B cell (primary cell): ENCODE results near the gene ZDHHC19. TPM values are rescaled to one million over a fixed set of nuclear protein-coding genes. Genes with fewer than 3 reads are reported as not detected.

Experiments used
- ATAC-seq: fragments of 200-7000 bp; cut with Tn5 transposase; one replicate; pipeline ENCODE4 v1.10.0; 2021; ENCODE audit warnings: low read depth, mild to moderate bottlenecking, moderate number of reproducible peaks, moderate library complexity
- CTCF ChIA-PET: fragments of 350-600 bp; sonication (Branson Sonifier 250); formaldehyde crosslinking; loops from one replicate; lab custom pipeline; 2021; ENCODE audit warnings: antibody characterized with exemption, inconsistent platforms; lab: Charles Lee
- POLR2A ChIA-PET: fragments of 350-600 bp; sonication (Branson Sonifier 250); formaldehyde crosslinking; loops from one replicate; lab custom pipeline; 2021; ENCODE audit warnings: antibody characterized with exemption; lab: Charles Lee
- DNase-seq: peaks from one replicate; pipeline ENCODE4 v3.0.0; 2013
- H2AFZ ChIP-seq: 2 replicates; pipeline ENCODE4 v1.6.1; 2012; ENCODE audit warnings: mild to moderate bottlenecking, low read depth, low read length; ENCODE audit not compliant: insufficient read depth, poor library complexity, severe bottlenecking
- H3K27ac ChIP-seq, 2 donors: 1 replicate in 1 of 2; 2 replicates in 1 of 2; pipeline ENCODE4 v1.5.1; 2012 to 2013; ENCODE audit warnings: low read length in 2 of 2, mild to moderate bottlenecking in 2 of 2, moderate library complexity in 1 of 2
- H3K27me3 ChIP-seq, 4 experiments: fragments of 200-600 bp in 1 of 4; sonication (generic) in 1 of 4; replicated peaks in 1 of 4; 1 replicate in 2 of 4; 2 replicates in 2 of 4; pipeline versions ENCODE4 v1.6.1 to v1.7.0; 2013 to 2016; ENCODE audit warnings: low read length in 3 of 4, mild to moderate bottlenecking in 2 of 4, mixed read lengths in 1 of 4, moderate library complexity in 1 of 4; ENCODE audit not compliant: insufficient read depth in 4 of 4, control insufficient read depth in 3 of 4; ENCODE audit errors: control extremely low read depth in 1 of 4
- H3K36me3 ChIP-seq, 2 experiments: replicated peaks in 1 of 2; 1 replicate in 1 of 2; 2 replicates in 1 of 2; pipeline versions ENCODE4 v1.6.1 to v1.7.1; 2013; ENCODE audit warnings: low read length in 1 of 2; ENCODE audit not compliant: insufficient read depth in 2 of 2, control insufficient read depth in 1 of 2; ENCODE audit errors: control extremely low read depth in 1 of 2, extremely low read depth in 1 of 2
- H3K4me1 ChIP-seq, 2 donors: fragments of 200-600 bp in 1 of 2; sonication (generic) in 1 of 2; 1 replicate in 1 of 2; 2 replicates in 1 of 2; pipeline versions ENCODE4 v1.5.1 to v1.6.1; 2013 to 2017; ENCODE audit warnings: low read length in 2 of 2; ENCODE audit not compliant: control insufficient read depth in 2 of 2, insufficient read depth in 2 of 2
- H3K4me2 ChIP-seq: replicated peaks from 2 replicates; pipeline ENCODE3; 2012; ENCODE audit warnings: mild to moderate bottlenecking, low read depth, low read length; ENCODE audit not compliant: poor library complexity, severe bottlenecking
- H3K4me3 ChIP-seq, 5 experiments: fragments of 200-600 bp in 1 of 5; sonication (generic) in 1 of 5; 1 replicate in 3 of 5; 2 replicates in 2 of 5; pipeline versions ENCODE4 v1.5.1 to v1.7.0; 2011 to 2016; ENCODE audit warnings: low read length in 4 of 5, mild to moderate bottlenecking in 4 of 5, low read depth in 2 of 5, control low read depth in 1 of 5, moderate library complexity in 1 of 5; ENCODE audit not compliant: insufficient read depth in 1 of 5; ENCODE audit errors: control extremely low read depth in 1 of 5, extremely low read depth in 1 of 5
- H3K79me2 ChIP-seq: fragments of 200-600 bp; sonication (generic); one replicate; pipeline ENCODE4 v1.6.0; 2016; ENCODE audit warnings: low read length; ENCODE audit not compliant: control insufficient read depth, insufficient read depth
- H3K9ac ChIP-seq: fragments of 200-600 bp; sonication (generic); 2 replicates; pipeline ENCODE4 v1.6.1; 2017; ENCODE audit warnings: mild to moderate bottlenecking, low read length, moderate library complexity
- H3K9me3 ChIP-seq, 3 donors: one replicate each; pipeline versions ENCODE4 v1.6.1 to v1.7.1; 2013; ENCODE audit warnings: low read length in 2 of 3; ENCODE audit not compliant: control insufficient read depth in 2 of 3, insufficient read depth in 1 of 3; ENCODE audit errors: control extremely low read depth in 1 of 3
- H4K20me1 ChIP-seq: 2 replicates; pipeline ENCODE4 v1.6.0; 2012; ENCODE audit warnings: mild to moderate bottlenecking, low read length; ENCODE audit not compliant: insufficient read depth, control insufficient read depth, poor library complexity, severe bottlenecking
- H3K27ac Mint-ChIP-seq: one replicate; pipeline ENCODE4 v1.8.0; 2021; ENCODE audit warnings: mixed read lengths
- H3K27me3 Mint-ChIP-seq: one replicate; pipeline ENCODE4 v1.8.0; 2021; ENCODE audit warnings: mixed read lengths
- H3K4me1 Mint-ChIP-seq: one replicate; pipeline ENCODE4 v1.8.0; 2021; ENCODE audit warnings: mixed read lengths
- H3K4me3 Mint-ChIP-seq: one replicate; pipeline ENCODE4 v1.8.0; 2021; ENCODE audit warnings: mixed read lengths
- H3K9me3 Mint-ChIP-seq: one replicate; pipeline ENCODE4 v1.8.0; 2022; ENCODE audit warnings: mixed read lengths; ENCODE audit not compliant: insufficient read depth
- CTCF ChIP-seq: fragments of 200-600 bp; IDR thresholded peaks from one replicate; pipeline ENCODE4 v1.8.0; 2022; ENCODE audit warnings: antibody characterized with exemption, mild to moderate bottlenecking
- EZH2 ChIP-seq: IDR thresholded peaks from 2 replicates; pipeline ENCODE4 v1.6.1; 2012; ENCODE audit warnings: borderline replicate concordance, low read depth, mild to moderate bottlenecking, moderate library complexity, low read length; ENCODE audit not compliant: insufficient read depth, poor library complexity, severe bottlenecking
- WGBS: methylation state at CpG from one replicate; pipeline ENCODE4 v1.1.5; 2013; ENCODE audit warnings: missing lambda C conversion rate; ENCODE audit not compliant: insufficient coverage; 5-methylcytosine and 5-hydroxymethylcytosine counted together
- intact Hi-C: fragments of 100-400 bp; cut with micrococcal nuclease; formaldehyde crosslinking; loops from one replicate; pipeline ENCODE4 v1.10.0; 2022
- polyA plus RNA-seq: library from polyadenylated mRNA; depleted of rRNA; stranded (reverse); fragments of >200 nt; gene quantifications from 2 replicates; pipeline ENCODE4 v1.2.3, GENCODE V29; 2012
- total RNA-seq, 2 donors: library from RNA; stranded (reverse); fragments of 120-200 nt in 1 of 2; gene quantifications; 1 replicate in 1 of 2; 2 replicates in 1 of 2; pipeline versions ENCODE4 v1.2.3 to v1.2.4, GENCODE V29; 2013 to 2022

The ZDHHC19 gene
- total and polyA plus RNA-seq, 2 donors (not counting 1 experiment from before 2014, with no cell fraction given): 0.91 to 6.0 TPM

DNA sequence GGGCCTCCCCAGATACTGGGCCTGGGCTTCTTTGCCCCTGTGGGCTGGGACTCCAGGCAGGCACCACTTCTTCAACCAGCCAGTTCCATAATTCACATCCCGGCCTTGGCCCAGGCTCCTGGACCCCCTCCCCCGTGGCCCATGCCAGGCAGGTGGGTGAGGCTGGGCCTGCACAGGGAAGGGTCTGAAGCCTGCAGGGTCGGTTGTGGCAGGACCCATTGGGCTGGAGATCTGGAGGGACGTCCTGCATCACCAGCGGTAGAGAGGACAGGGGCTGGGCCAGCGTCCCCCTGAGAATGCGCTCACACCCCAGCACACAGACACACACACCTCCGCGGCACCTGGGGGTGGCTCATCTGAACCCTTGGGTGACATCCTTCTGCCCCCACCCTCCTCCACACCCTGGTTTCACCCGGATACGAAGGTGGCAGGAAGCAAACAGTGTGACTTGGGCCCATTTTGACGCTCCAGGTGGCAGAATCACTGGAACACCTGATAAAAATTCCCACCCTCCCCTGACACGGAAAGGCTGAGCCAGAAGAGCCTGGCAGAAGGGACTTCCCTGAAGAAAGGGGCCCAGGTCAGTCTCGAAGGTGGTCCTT, 15.4 kb downstream of the ZDHHC19 start:
- H2AFZ ChIP-seq: no peak overlapping the region
- Mint-ChIP-seq H3K4me3 (no peak overlapping the region), H3K9me3 (no peaks in the 10 kb centered on the region), H3K27ac (no peak overlapping the region), H3K27me3 (no peaks in the 10 kb centered on the region), H3K4me1 (peaks cover 23% of the 10 kb centered on the region)
- H3K27ac ChIP-seq: peak overlapping the region in 1 of 2 donors; percentile 4
- no peaks in the 10 kb centered on the region for H3K36me3 ChIP-seq
- no peaks in the 10 kb centered on the region for H3K27me3 ChIP-seq
- WGBS: 91% methylated on average over 14 of the region's 14 CpGs
- POLR2A ChIA-PET: interaction anchor here (1.4 kb wide), 1 partner anchor 122 kb away, joined by 5 read pairs; no protein-coding TSS in a partner anchor
- no peak for TF ChIP-seq CTCF
- TF ChIP-seq EZH2: no peak
- H3K4me1 ChIP-seq: peaks cover 37 to 46% of the 10 kb centered on the region in 2 donors
- H4K20me1 ChIP-seq: no peaks in the 10 kb centered on the region
- CTCF ChIA-PET: interaction anchor here (0.7 to 11.5 kb wide), 17 partner anchors 8 to 735 kb away, joined by 3 to 467 read pairs (median 5); no protein-coding TSS in a partner anchor
- H3K4me2 ChIP-seq: no peak overlapping the region
- DNase-seq (peak; percentile 24), ATAC-seq (no peak)
- no peaks in the 10 kb centered on the region for H3K9me3 ChIP-seq
- H3K9ac ChIP-seq: no peak overlapping the region
- no peak overlapping the region for H3K4me3 ChIP-seq
- intact Hi-C loops: loop anchor here (1.0 kb wide), 2 partner anchors 122 to 173 kb away; no protein-coding TSS in a partner anchor
- no peaks in the 10 kb centered on the region for H3K79me2 ChIP-seq

- 100% methylated on average over 3 of the region's 5 CpGs for WGBS
- intact Hi-C loops: no loop called here
- Histone ChIP-seq H3K4me1 (peaks cover 37 to 56% of the 10 kb centered on the region in 2 donors), H3K36me3 (no peaks in the 10 kb centered on the region), H3K27ac (peak overlapping the region in 1 of 2 donors; percentile 94), H3K9me3 (no peaks in the 10 kb centered on the region), H3K4me3 (no peak overlapping the region), H3K4me2 (no peak overlapping the region), H3K27me3 (no peaks in the 10 kb centered on the region), H4K20me1 (no peaks in the 10 kb centered on the region), H3K79me2 (no peaks in the 10 kb centered on the region), H3K9ac (no peak overlapping the region), H2AFZ (no peak overlapping the region)
- DNase-seq: no peak
- CTCF ChIA-PET: interaction anchor here (0.9 to 11.5 kb wide), 7 partner anchors 9 to 120 kb away, joined by 3 to 467 read pairs (median 4); no protein-coding TSS in a partner anchor
- Mint-ChIP-seq H3K27me3 (no peaks in the 10 kb centered on the region), H3K9me3 (no peaks in the 10 kb centered on the region), H3K27ac (peak overlapping the region; percentile 53), H3K4me3 (no peak overlapping the region), H3K4me1 (peaks cover 30% of the 10 kb centered on the region)
- ATAC-seq: no peak
- POLR2A ChIA-PET: interaction anchor here (0.6 to 3.5 kb wide), 4 partner anchors 13 to 118 kb away, joined by 3 to 9 read pairs (median 4); no protein-coding TSS in a partner anchor
- TF ChIP-seq EZH2: no peak
- TF ChIP-seq CTCF: no peak
These were observed 16.7 kb downstream of the ZDHHC19 start for GRCh38 chr3:196194542-196194915.
